ENCODE data around the gene CACNA1E. TPM values are rescaled to one million over a fixed set of nuclear protein-coding genes. Genes with fewer than 3 reads are reported as not detected.

Gene CACNA1E
- total RNA-seq, 3 donors from 2014 or later (not counting 1 experiment from before 2014, with no cell fraction given), result 0.40 TPM; not detected in 2

GRCh38 chr1:181445436-181445835 lies 37.9 kb upstream of the CACNA1E start:
- intact Hi-C loops (cut with micrococcal nuclease), result no loop called here
- peaks cover 6 to 12% of the 10 kb centered on the region in 2 donors for H3K27me3 Mint-ChIP-seq (ENCODE audit: low read depth in 2 of 2)
- DNase-seq, result no peak
- H3K4me3 Mint-ChIP-seq, result no peak overlapping the region
- no peak overlapping the region for H3K27ac Mint-ChIP-seq
- no peak for ATAC-seq
- H3K4me1 ChIP-seq (ENCODE audit: control insufficient read depth, insufficient read depth, low read length), result no peaks in the 10 kb centered on the region
- peaks cover 0 to 2% of the 10 kb centered on the region in 2 donors for H3K9me3 Mint-ChIP-seq
- H3K4me1 Mint-ChIP-seq, result no peaks in the 10 kb centered on the region
- H3K27ac ChIP-seq (ENCODE audit: low read length), result no peak overlapping the region
- TF ChIP-seq CTCF (IDR thresholded peaks at IDR 0.05), result no peak
- no peak overlapping the region for H3K4me3 ChIP-seq (ENCODE audit: low read length)
- H3K27me3 ChIP-seq (ENCODE audit: control insufficient read depth, insufficient read depth, low read length), result no peaks in the 10 kb centered on the region
- H3K36me3 ChIP-seq (ENCODE audit: control insufficient read depth, insufficient read depth, low read length), result no peaks in the 10 kb centered on the region
- H3K9me3 ChIP-seq (ENCODE audit: control insufficient read depth, insufficient read depth, low read length), result no peaks in the 10 kb centered on the region
- H3K36me3 Mint-ChIP-seq, result no peaks in the 10 kb centered on the region

GRCh38 chr1:181448461-181448860 lies 34.9 kb upstream of the CACNA1E start:
- Mint-ChIP-seq H3K27ac (no peak overlapping the region), H3K4me3 (no peak overlapping the region), H3K9me3 (peaks cover 0 to 2% of the 10 kb centered on the region in 2 donors), H3K27me3 (ENCODE audit: low read depth in 2 of 2) (peaks cover 6 to 12% of the 10 kb centered on the region in 2 donors), H3K4me1 (no peaks in the 10 kb centered on the region), H3K36me3 (no peaks in the 10 kb centered on the region)
- DNase-seq, result no peak
- no peaks in the 10 kb centered on the region for H3K9me3 ChIP-seq (ENCODE audit: control insufficient read depth, insufficient read depth, low read length)
- H3K4me3 ChIP-seq (ENCODE audit: low read length), result no peak overlapping the region
- no peak for TF ChIP-seq CTCF (IDR thresholded peaks at IDR 0.05)
- H3K27me3 ChIP-seq (ENCODE audit: control insufficient read depth, insufficient read depth, low read length), result no peaks in the 10 kb centered on the region
- 78% methylated on average over 1 of the region's 3 CpGs for WGBS (ENCODE audit: insufficient coverage)
- H3K27ac ChIP-seq (ENCODE audit: low read length), result no peak overlapping the region
- intact Hi-C loops (cut with micrococcal nuclease), result no loop called here
- H3K36me3 ChIP-seq (ENCODE audit: control insufficient read depth, insufficient read depth, low read length), result no peaks in the 10 kb centered on the region
- ATAC-seq, result no peak
- no peaks in the 10 kb centered on the region for H3K4me1 ChIP-seq (ENCODE audit: control insufficient read depth, insufficient read depth, low read length)

GRCh38 chr1:181451661-181452230 lies 31.6 kb upstream of the CACNA1E start:
- Histone ChIP-seq H3K4me3 (ENCODE audit: low read length) (no peak overlapping the region), H3K4me1 (ENCODE audit: control insufficient read depth, insufficient read depth, low read length) (no peaks in the 10 kb centered on the region), H3K27me3 (ENCODE audit: control insufficient read depth, insufficient read depth, low read length) (no peaks in the 10 kb centered on the region), H3K9me3 (ENCODE audit: control insufficient read depth, insufficient read depth, low read length) (peaks cover 2% of the 10 kb centered on the region), H3K36me3 (ENCODE audit: control insufficient read depth, insufficient read depth, low read length) (no peaks in the 10 kb centered on the region), H3K27ac (ENCODE audit: low read length) (no peak overlapping the region)
- WGBS (ENCODE audit: insufficient coverage), result 68% methylated on average over 4 of the region's 4 CpGs
- no peak for DNase-seq
- H3K9me3 Mint-ChIP-seq, result peaks cover 0 to 3% of the 10 kb centered on the region in 2 donors
- no peak for ATAC-seq
- H3K4me3 Mint-ChIP-seq, result no peak overlapping the region
- H3K27ac Mint-ChIP-seq, result no peak overlapping the region
- H3K4me1 Mint-ChIP-seq, result no peaks in the 10 kb centered on the region
- TF ChIP-seq CTCF (IDR thresholded peaks at IDR 0.05), result no peak
- no peaks in the 10 kb centered on the region for H3K36me3 Mint-ChIP-seq
- intact Hi-C loops (cut with micrococcal nuclease), result no loop called here
- H3K27me3 Mint-ChIP-seq (ENCODE audit: low read depth in 2 of 2), result peaks cover 2 to 5% of the 10 kb centered on the region in 2 donors

- no peaks in the 10 kb centered on the region for H3K4me1 ChIP-seq (ENCODE audit: control insufficient read depth, insufficient read depth, low read length)
- DNase-seq (no peak), ATAC-seq (no peak)
- TF ChIP-seq CTCF (IDR thresholded peaks at IDR 0.05), result no peak
- H3K9me3 ChIP-seq (ENCODE audit: control insufficient read depth, insufficient read depth, low read length), result peaks cover 2% of the 10 kb centered on the region
- H3K27me3 ChIP-seq (ENCODE audit: control insufficient read depth, insufficient read depth, low read length), result no peaks in the 10 kb centered on the region
- Mint-ChIP-seq H3K27me3 (ENCODE audit: low read depth in 2 of 2) (peaks cover 2 to 5% of the 10 kb centered on the region in 2 donors), H3K4me3 (no peak overlapping the region), H3K36me3 (no peaks in the 10 kb centered on the region), H3K9me3 (peaks cover 3 to 6% of the 10 kb centered on the region in 2 donors), H3K27ac (no peak overlapping the region), H3K4me1 (no peaks in the 10 kb centered on the region)
- WGBS (ENCODE audit: insufficient coverage), result 53% methylated on average over 2 of the region's 3 CpGs
- H3K4me3 ChIP-seq (ENCODE audit: low read length), result no peak overlapping the region
- no peak overlapping the region for H3K27ac ChIP-seq (ENCODE audit: low read length)
- intact Hi-C loops (cut with micrococcal nuclease), result no loop called here
- no peaks in the 10 kb centered on the region for H3K36me3 ChIP-seq (ENCODE audit: control insufficient read depth, insufficient read depth, low read length)
Measured at GRCh38 chr1:181452746-181453145, 30.6 kb upstream of the CACNA1E start.

All from natural killer cell (primary cell).